Mononuclear cell (primary cell): Measurements from ENCODE around the gene ARAP2. TPM values are rescaled to one million over a fixed set of nuclear protein-coding genes. Genes with fewer than 3 reads are reported as not detected.

Experiments used
- H3K27me3 ChIP-seq: 2 replicates; pipeline ENCODE4 v1.6.0; 2011; ENCODE audit warnings: low read length, control low read depth; ENCODE audit not compliant: insufficient read depth
- H3K4me1 ChIP-seq: 2 replicates; pipeline ENCODE4 v1.5.1; 2011; ENCODE audit warnings: mild to moderate bottlenecking, low read length, control low read depth; ENCODE audit not compliant: insufficient read depth
- H3K4me3 ChIP-seq: 2 replicates; pipeline ENCODE4 v1.5.1; 2011; ENCODE audit warnings: mild to moderate bottlenecking, low read length, moderate library complexity
- H3K9me3 ChIP-seq: 2 replicates; pipeline ENCODE4 v1.5.1; 2011; ENCODE audit warnings: low read depth, mild to moderate bottlenecking, control low read depth, low read length
- total RNA-seq: library from RNA; depleted of rRNA; stranded (reverse); fragments of >200 nt; gene quantifications from one replicate; pipeline ENCODE4 v1.2.3, GENCODE V29; 2012

Gene ARAP2
- total RNA-seq, 1 donor = 201 TPM

- no peak overlapping the region for H3K4me3 ChIP-seq
Measured at GRCh38 chr4:36086261-36086786, 158.0 kb downstream of the ARAP2 start.

GRCh38 chr4:36082817-36083216 is 161.5 kb downstream of the ARAP2 start:
- Histone ChIP-seq H3K27me3 (no peaks in the 10 kb centered on the region), H3K4me1 (no peaks in the 10 kb centered on the region), H3K4me3 (no peak overlapping the region), H3K9me3 (no peaks in the 10 kb centered on the region)

More at GRCh38 chr4:36086261-36086786, 158.0 kb downstream of the ARAP2 start:
- H3K27me3 ChIP-seq = no peaks in the 10 kb centered on the region
- no peaks in the 10 kb centered on the region for H3K9me3 ChIP-seq
- H3K4me1 ChIP-seq = no peaks in the 10 kb centered on the region

GRCh38 chr4:36081185-36081584 is 163.1 kb downstream of the ARAP2 start:
- no peaks in the 10 kb centered on the region for H3K9me3 ChIP-seq
- H3K4me3 ChIP-seq = no peak overlapping the region
- no peaks in the 10 kb centered on the region for H3K4me1 ChIP-seq
- H3K27me3 ChIP-seq = no peaks in the 10 kb centered on the region

- Histone ChIP-seq H3K9me3 (no peaks in the 10 kb centered on the region), H3K27me3 (no peaks in the 10 kb centered on the region), H3K4me3 (no peak overlapping the region), H3K4me1 (no peaks in the 10 kb centered on the region)
Measured at GRCh38 chr4:36079666-36080065, 164.6 kb downstream of the ARAP2 start.

GRCh38 chr4:36078319-36078718 is 166.0 kb downstream of the ARAP2 start:
- Histone ChIP-seq H3K9me3 (no peaks in the 10 kb centered on the region), H3K4me3 (no peak overlapping the region), H3K27me3 (no peaks in the 10 kb centered on the region), H3K4me1 (no peaks in the 10 kb centered on the region)

- no peak overlapping the region for H3K4me3 ChIP-seq
Measured at GRCh38 chr4:36072529-36072928, 171.8 kb downstream of the ARAP2 start.

GRCh38 chr4:36067116-36067515 is 177.2 kb downstream of the ARAP2 start:
- no peak overlapping the region for H3K4me3 ChIP-seq

More at GRCh38 chr4:36072529-36072928, 171.8 kb downstream of the ARAP2 start:
- H3K4me1 ChIP-seq = no peaks in the 10 kb centered on the region
- H3K27me3 ChIP-seq = no peaks in the 10 kb centered on the region
- no peaks in the 10 kb centered on the region for H3K9me3 ChIP-seq

GRCh38 chr4:36065274-36065871 is 178.9 kb downstream of the ARAP2 start:
- Histone ChIP-seq H3K27me3 (no peaks in the 10 kb centered on the region), H3K9me3 (no peaks in the 10 kb centered on the region), H3K4me1 (no peaks in the 10 kb centered on the region), H3K4me3 (no peak overlapping the region)

More at GRCh38 chr4:36067116-36067515, 177.2 kb downstream of the ARAP2 start:
- Histone ChIP-seq H3K4me1 (no peaks in the 10 kb centered on the region), H3K9me3 (no peaks in the 10 kb centered on the region), H3K27me3 (no peaks in the 10 kb centered on the region)

GRCh38 chr4:36064117-36064516 is 180.2 kb downstream of the ARAP2 start:
- no peak overlapping the region for H3K4me3 ChIP-seq
- H3K4me1 ChIP-seq = no peaks in the 10 kb centered on the region
- no peaks in the 10 kb centered on the region for H3K9me3 ChIP-seq
- H3K27me3 ChIP-seq = no peaks in the 10 kb centered on the region

GRCh38 chr4:36056136-36056535 is 188.2 kb downstream of the ARAP2 start:
- no peaks in the 10 kb centered on the region for H3K4me1 ChIP-seq
- no peaks in the 10 kb centered on the region for H3K9me3 ChIP-seq
- H3K4me3 ChIP-seq = no peak overlapping the region
- no peaks in the 10 kb centered on the region for H3K27me3 ChIP-seq

GRCh38 chr4:36054694-36055422 is 189.5 kb downstream of the ARAP2 start:
- H3K9me3 ChIP-seq = no peaks in the 10 kb centered on the region
- H3K4me1 ChIP-seq = no peaks in the 10 kb centered on the region
- no peak overlapping the region for H3K4me3 ChIP-seq
- H3K27me3 ChIP-seq = no peaks in the 10 kb centered on the region

- Histone ChIP-seq H3K27me3 (no peaks in the 10 kb centered on the region), H3K4me1 (no peaks in the 10 kb centered on the region), H3K4me3 (no peak overlapping the region), H3K9me3 (no peaks in the 10 kb centered on the region)
Measured at GRCh38 chr4:36053930-36054329, 190.4 kb downstream of the ARAP2 start.

GRCh38 chr4:36051634-36052033 is 192.7 kb downstream of the ARAP2 start:
- Histone ChIP-seq H3K4me1 (no peaks in the 10 kb centered on the region), H3K4me3 (no peak overlapping the region), H3K27me3 (no peaks in the 10 kb centered on the region), H3K9me3 (no peaks in the 10 kb centered on the region)

GRCh38 chr4:36046026-36046425 is 198.3 kb downstream of the ARAP2 start:
- no peaks in the 10 kb centered on the region for H3K9me3 ChIP-seq
- H3K4me1 ChIP-seq = no peaks in the 10 kb centered on the region
- H3K27me3 ChIP-seq = no peaks in the 10 kb centered on the region
- no peak overlapping the region for H3K4me3 ChIP-seq

- Histone ChIP-seq H3K4me1 (no peaks in the 10 kb centered on the region), H3K9me3 (no peaks in the 10 kb centered on the region), H3K27me3 (no peaks in the 10 kb centered on the region), H3K4me3 (no peak overlapping the region)
Measured at GRCh38 chr4:36043901-36044300, 200.4 kb downstream of the ARAP2 start.

- Histone ChIP-seq H3K4me3 (no peak overlapping the region), H3K4me1 (no peaks in the 10 kb centered on the region), H3K9me3 (no peaks in the 10 kb centered on the region), H3K27me3 (no peaks in the 10 kb centered on the region)
Measured at GRCh38 chr4:36043241-36043640, 201.1 kb downstream of the ARAP2 start.
